GM12891 (cell line): ENCODE results near the gene RWDD2A.

Experiments
- PAX5 ChIP-seq: IDR thresholded peaks from 2 replicates; pipeline ENCODE4 v1.6.1; 2011; ENCODE audit warnings: low read length, moderate library complexity, mild to moderate bottlenecking; ENCODE audit not compliant: insufficient read depth, severe bottlenecking
- POLR2A ChIP-seq: IDR thresholded peaks from 2 replicates; pipeline ENCODE4 v1.6.1; 2011; ENCODE audit warnings: low read depth, low read length, control low read depth
- POLR2AphosphoS5 ChIP-seq: IDR thresholded peaks from 2 replicates; pipeline ENCODE4 v1.6.1; 2011; ENCODE audit warnings: low read depth, low read length, control low read depth
- POU2F2 ChIP-seq: IDR thresholded peaks from 2 replicates; pipeline ENCODE4 v1.6.1; 2011; ENCODE audit warnings: low read depth, mild to moderate bottlenecking, control low read depth, low read length, moderate library complexity
- SPI1 ChIP-seq: IDR thresholded peaks from 2 replicates; pipeline ENCODE4 v1.6.1; 2011; ENCODE audit warnings: low read depth, low read length, control low read depth
- TAF1 ChIP-seq: IDR thresholded peaks from 2 replicates; pipeline ENCODE4 v1.6.1; 2011; ENCODE audit warnings: low read depth, low read length, control low read depth

DNA sequence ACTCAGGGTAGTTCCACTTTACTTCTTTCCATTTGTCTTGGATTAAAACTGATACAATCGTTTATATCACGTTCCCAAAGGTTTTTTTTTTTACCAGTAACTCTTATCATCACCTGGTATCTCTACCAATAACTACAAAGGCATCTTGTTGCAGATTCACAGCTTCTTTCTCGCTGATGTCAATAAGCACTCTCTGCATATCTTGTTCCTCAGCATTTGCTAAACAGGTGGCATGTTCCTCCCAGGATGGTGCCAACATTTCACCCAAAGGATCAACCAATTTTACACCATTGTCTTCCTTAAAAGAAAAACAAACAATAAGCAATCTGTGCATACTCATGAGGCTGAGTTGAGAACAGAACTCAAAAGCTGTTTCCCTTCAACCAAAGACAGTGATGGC lies 4.7 kb upstream of the RWDD2A start:
- TF ChIP-seq POLR2A = no peak
- no peak for TF ChIP-seq POLR2AphosphoS5
- no peak for TF ChIP-seq POU2F2
- TF ChIP-seq SPI1 = no peak
- TF ChIP-seq TAF1 = no peak
- no peak for TF ChIP-seq PAX5
